ENCODE results near the gene LIMS2. TPM values are rescaled to one million over a fixed set of nuclear protein-coding genes. Genes with fewer than 3 reads are reported as not detected.

Gene LIMS2
- polyA plus RNA-seq, 2 of the 4 experiments (the other 2 are of a cell fraction), result 1.2 to 6.1 TPM

- H3K4me1 ChIP-seq, result peaks cover 2% of the 10 kb centered on the region; the same call in 2 of the 3 replicates
- 33% methylated on average over 5 of the region's 7 CpGs for WGBS (ENCODE audit: missing lambda C conversion rate)
Observed at GRCh38 chr2:127618551-127619202, 56.7 kb downstream of the LIMS2 start.

GRCh38 chr2:127615511-127616166 lies 59.7 kb downstream of the LIMS2 start:
- ChIA-PET POLR2A (no interaction called here), CTCF (interaction anchor here (1.0 to 1.8 kb wide), 3 partner anchors 11 to 25 kb away, joined by 3 to 5 read pairs (median 3); no protein-coding TSS in a partner anchor)
- H3K4me1 ChIP-seq, result no peaks in the 10 kb centered on the region
- ATAC-seq, result no peak
- no peak overlapping the region for H3K4me2 ChIP-seq
- FAIRE-seq, result no peak
- 71% methylated on average over 18 of the region's 18 CpGs for WGBS (ENCODE audit: missing lambda C conversion rate)
- no peak overlapping the region for H3K4me3 ChIP-seq
- no peak for TF ChIP-seq FOSL2 (IDR thresholded peaks at IDR 0.05)
- TF ChIP-seq FOSL2 (CRISPR knock-in tag; IDR thresholded peaks at IDR 0.05), result no peak
- no peak for TF ChIP-seq E2F6 (IDR thresholded peaks at IDR 0.05; ENCODE audit: borderline replicate concordance, low read depth)
- no peak for TF ChIP-seq EHF (CRISPR knock-in tag; IDR thresholded peaks at IDR 0.05)
- TF ChIP-seq ZFP36 (IDR thresholded peaks at IDR 0.05; ENCODE audit: borderline replicate concordance, partially characterized antibody), result no peak
- TF ChIP-seq MAX (IDR thresholded peaks at IDR 0.05), result no peak
- H3K27ac ChIP-seq, result no peak overlapping the region
- DNase-seq (ENCODE audit: low read depth in 1 of 2, low spot score in 1 of 2), result no peak
- peaks cover 33% of the 10 kb centered on the region for H3K9me3 ChIP-seq

More at GRCh38 chr2:127618551-127619202, 56.7 kb downstream of the LIMS2 start:
- no peak for TF ChIP-seq ELK1 (IDR thresholded peaks at IDR 0.05; ENCODE audit: low read depth, low read length)
- TF ChIP-seq ESRRA (IDR thresholded peaks at IDR 0.05; ENCODE audit: borderline replicate concordance, low read length), result no peak
- TF ChIP-seq GATA3 (IDR thresholded peaks at IDR 0.05; ENCODE audit: borderline replicate concordance), result no peak
- no peak for TF ChIP-seq HDAC2 (IDR thresholded peaks at IDR 0.05)
- no peak for TF ChIP-seq SMC3 (IDR thresholded peaks at IDR 0.05)
- no peak for TF ChIP-seq RFX5 (IDR thresholded peaks at IDR 0.05)
- no peak for TF ChIP-seq RAD21 (conservative IDR thresholded peaks at IDR 0.05 in 1 of 2, IDR thresholded peaks at IDR 0.05 in 1 of 2)
- TF ChIP-seq ZFP36 (IDR thresholded peaks at IDR 0.05; ENCODE audit: borderline replicate concordance, partially characterized antibody), result no peak
- no peak for TF ChIP-seq BHLHE40 (IDR thresholded peaks at IDR 0.05; ENCODE audit: low read depth, low read length)
- no peak for TF ChIP-seq SREBF2 (IDR thresholded peaks at IDR 0.05)
- CTCF ChIA-PET, result no interaction called here
- Histone ChIP-seq H3K4me3 (no peak overlapping the region), H3K4me2 (no peak overlapping the region), H3K9me3 (peaks cover 8% of the 10 kb centered on the region), H3K27ac (no peak overlapping the region)
- FAIRE-seq, result no peak
- no peak for ATAC-seq
- DNase-seq (ENCODE audit: low read depth in 1 of 2, low spot score in 1 of 2), result no peak
- POLR2A ChIA-PET, result no interaction called here

GRCh38 chr2:127614731-127615130 lies 60.6 kb downstream of the LIMS2 start:
- FAIRE-seq (no peak), DNase-seq (ENCODE audit: low read depth in 1 of 2, low spot score in 1 of 2) (no peak), ATAC-seq (no peak)
- Histone ChIP-seq H3K4me3 (no peak overlapping the region), H3K27ac (no peak overlapping the region), H3K4me2 (no peak overlapping the region), H3K4me1 (no peaks in the 10 kb centered on the region), H3K9me3 (peaks cover 33% of the 10 kb centered on the region)
- CTCF ChIA-PET, result interaction anchor here (1.0 to 1.3 kb wide), 3 partner anchors 10 to 35 kb away, joined by 3 to 7 read pairs (median 3); no protein-coding TSS in a partner anchor
- POLR2A ChIA-PET, result no interaction called here
- TF ChIP-seq ELK1 (IDR thresholded peaks at IDR 0.05; ENCODE audit: low read depth, low read length), result no peak
- no peak for TF ChIP-seq EHF (CRISPR knock-in tag; IDR thresholded peaks at IDR 0.05)
- no peak for TF ChIP-seq CTCF (IDR thresholded peaks at IDR 0.05)
- TF ChIP-seq RNF2 (IDR thresholded peaks at IDR 0.05; ENCODE audit: borderline replicate concordance, low read depth), result no peak
- no peak for TF ChIP-seq FOSL2 (IDR thresholded peaks at IDR 0.05)
- no peak for TF ChIP-seq FOSL2 (CRISPR knock-in tag; IDR thresholded peaks at IDR 0.05)
- TF ChIP-seq POLR2A (IDR thresholded peaks at IDR 0.05; ENCODE audit: low read length), result no peak
- no peak for TF ChIP-seq RARB (CRISPR knock-in tag; IDR thresholded peaks at IDR 0.05)
- WGBS (ENCODE audit: missing lambda C conversion rate), result 9% methylated on average over 2 of the region's 3 CpGs
